Measurements from ENCODE around the gene CTNNA1.

Gene CTNNA1

DNA sequence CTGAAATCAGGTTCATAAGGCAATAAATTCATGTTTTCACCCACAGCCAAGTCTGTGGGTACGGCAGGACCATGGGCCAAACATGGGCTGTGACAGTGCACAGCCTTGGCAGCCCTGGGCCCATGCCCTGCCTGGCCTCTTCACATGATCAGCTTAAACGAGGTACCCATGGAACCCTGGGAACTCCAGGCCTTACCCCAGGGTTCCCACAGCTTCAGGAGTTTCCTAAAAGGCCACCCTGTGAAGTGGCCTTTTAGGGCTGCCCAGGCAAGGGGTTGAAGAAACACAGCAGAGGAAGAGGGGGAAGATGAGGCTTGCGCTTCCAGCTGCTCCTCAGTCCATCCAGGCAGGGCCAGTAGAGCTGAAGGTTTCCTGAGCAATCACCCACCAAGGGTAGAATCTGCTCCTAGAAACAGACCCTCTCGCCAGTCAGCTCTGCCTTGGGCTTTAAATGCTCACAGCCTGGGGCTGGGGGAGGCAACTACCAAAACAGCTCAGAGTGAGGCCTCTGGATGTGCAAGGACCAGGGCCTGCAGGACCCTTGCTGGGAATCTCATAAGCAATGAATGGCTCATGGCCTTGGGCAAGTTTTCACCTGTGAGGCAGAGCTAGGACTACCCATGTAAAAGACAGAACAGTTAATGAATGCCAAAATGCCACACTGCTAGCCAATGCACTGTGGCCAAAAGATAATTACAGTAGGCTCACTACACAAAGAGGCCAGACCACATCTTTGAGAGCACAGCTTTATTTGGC is 201.2 kb downstream of the CTNNA1 start:
- no peak overlapping the region for H3K4me3 Mint-ChIP-seq

DNA sequence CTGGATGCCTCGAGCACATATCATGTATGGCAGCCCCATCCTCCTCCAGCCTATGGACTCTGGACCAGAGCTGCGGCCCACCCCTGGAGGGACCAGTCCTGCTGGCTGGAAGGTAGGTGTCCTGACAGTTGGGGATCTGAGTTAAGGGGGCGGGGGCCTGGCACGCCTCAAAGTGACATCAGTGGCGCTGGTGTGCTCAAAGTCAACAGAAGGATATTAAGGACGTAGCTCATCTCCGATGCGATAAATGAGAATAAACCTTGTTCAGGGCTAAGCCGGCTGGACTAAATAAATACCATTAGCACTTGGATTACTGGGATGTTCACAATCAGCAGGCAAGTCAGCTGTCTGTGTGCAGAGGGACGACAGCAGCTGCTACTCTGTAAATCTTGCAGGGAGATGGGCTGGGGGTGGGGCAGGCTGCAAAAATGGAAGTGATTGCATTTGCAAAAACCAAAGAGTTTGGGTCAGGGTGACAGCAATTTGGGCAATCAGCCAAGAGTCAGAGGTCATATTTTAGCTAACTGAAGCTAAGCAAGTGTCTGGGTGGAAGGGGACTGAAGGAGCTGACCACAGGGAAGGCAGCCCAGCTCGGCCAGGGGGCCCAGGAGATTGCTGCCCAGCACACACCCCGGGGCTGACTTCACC is 201.9 kb downstream of the CTNNA1 start:
- Mint-ChIP-seq H3K27ac (no peak overlapping the region), H3K4me3 (no peak overlapping the region)
- CTCF ChIA-PET: no interaction called here

More for the DNA sequence above, 201.2 kb downstream of the CTNNA1 start:
- H3K27me3 Mint-ChIP-seq: no peaks in the 10 kb centered on the region
- no peak overlapping the region for H3K27ac Mint-ChIP-seq
- peaks cover 22% of the 10 kb centered on the region for H3K4me1 Mint-ChIP-seq
- H3K36me3 Mint-ChIP-seq: no peaks in the 10 kb centered on the region
- CTCF ChIA-PET: no interaction called here
- no peak for DNase-seq
- H3K9me3 Mint-ChIP-seq: no peaks in the 10 kb centered on the region

DNA sequence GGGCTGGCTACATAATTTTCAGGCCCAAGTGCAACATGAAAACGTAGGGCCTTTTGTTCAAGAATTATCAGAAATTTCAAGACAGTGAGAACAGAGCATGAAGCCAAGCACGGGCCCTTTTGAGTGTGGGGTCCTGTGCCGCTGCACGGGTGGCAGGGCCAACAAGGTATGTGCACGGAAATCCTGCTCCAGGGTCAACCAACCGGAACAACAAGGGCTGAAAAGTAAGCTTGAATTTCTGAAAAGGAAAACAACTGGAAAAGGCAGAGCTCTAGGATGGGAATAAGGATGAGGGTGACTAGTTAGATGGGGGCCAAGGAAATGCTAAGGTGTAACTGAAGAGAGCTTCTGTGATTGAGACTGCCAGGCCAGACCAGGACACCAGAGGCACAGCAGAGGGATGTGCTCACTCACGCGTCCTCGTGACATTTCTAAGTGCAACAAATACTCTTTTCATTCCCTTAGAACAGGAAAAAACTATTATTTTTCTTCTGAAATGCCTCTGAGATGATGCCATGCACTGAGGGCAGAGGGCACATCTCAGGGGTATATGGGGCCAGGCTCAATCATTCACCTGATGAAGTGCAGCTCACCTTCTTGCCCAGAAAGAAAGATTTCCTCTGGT is 202.6 kb downstream of the CTNNA1 start:
- Mint-ChIP-seq H3K4me3 (no peak overlapping the region), H3K36me3 (no peaks in the 10 kb centered on the region), H3K27me3 (no peaks in the 10 kb centered on the region), H3K27ac (peak overlapping the region; percentile 61), H3K4me1 (peaks cover 22% of the 10 kb centered on the region), H3K9me3 (no peaks in the 10 kb centered on the region)
- DNase-seq: no peak
- CTCF ChIA-PET: no interaction called here

More for the DNA sequence above, 201.9 kb downstream of the CTNNA1 start:
- no peaks in the 10 kb centered on the region for H3K27me3 Mint-ChIP-seq
- H3K9me3 Mint-ChIP-seq: no peaks in the 10 kb centered on the region
- no peaks in the 10 kb centered on the region for H3K36me3 Mint-ChIP-seq
- H3K4me1 Mint-ChIP-seq: peaks cover 22% of the 10 kb centered on the region
- DNase-seq: no peak

DNA sequence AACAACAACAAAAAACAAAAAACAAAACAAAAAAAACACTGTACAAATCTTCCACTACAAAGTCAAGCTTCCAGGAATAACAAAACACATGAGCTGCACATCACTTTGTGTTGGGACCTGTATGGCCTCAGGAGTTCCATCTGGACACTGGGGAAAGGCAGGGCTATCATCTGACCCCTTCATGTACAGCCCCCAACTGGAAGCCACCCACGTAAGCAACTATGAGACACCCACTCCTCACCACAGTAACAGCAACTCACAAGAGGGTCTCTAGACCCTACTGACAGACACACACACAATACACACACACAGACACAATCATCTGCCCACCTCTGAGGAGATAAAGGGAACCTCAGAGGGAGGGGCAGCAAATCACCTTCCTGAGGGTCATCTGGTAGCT is 203.6 kb downstream of the CTNNA1 start:
- no peak overlapping the region for H3K4me3 Mint-ChIP-seq
- CTCF ChIA-PET: no interaction called here
- peaks cover 22% of the 10 kb centered on the region for H3K4me1 Mint-ChIP-seq
- peak; percentile 14 for DNase-seq
- H3K9me3 Mint-ChIP-seq: no peaks in the 10 kb centered on the region
- no peaks in the 10 kb centered on the region for H3K27me3 Mint-ChIP-seq
- H3K27ac Mint-ChIP-seq: no peak overlapping the region
- H3K36me3 Mint-ChIP-seq: no peaks in the 10 kb centered on the region

DNA sequence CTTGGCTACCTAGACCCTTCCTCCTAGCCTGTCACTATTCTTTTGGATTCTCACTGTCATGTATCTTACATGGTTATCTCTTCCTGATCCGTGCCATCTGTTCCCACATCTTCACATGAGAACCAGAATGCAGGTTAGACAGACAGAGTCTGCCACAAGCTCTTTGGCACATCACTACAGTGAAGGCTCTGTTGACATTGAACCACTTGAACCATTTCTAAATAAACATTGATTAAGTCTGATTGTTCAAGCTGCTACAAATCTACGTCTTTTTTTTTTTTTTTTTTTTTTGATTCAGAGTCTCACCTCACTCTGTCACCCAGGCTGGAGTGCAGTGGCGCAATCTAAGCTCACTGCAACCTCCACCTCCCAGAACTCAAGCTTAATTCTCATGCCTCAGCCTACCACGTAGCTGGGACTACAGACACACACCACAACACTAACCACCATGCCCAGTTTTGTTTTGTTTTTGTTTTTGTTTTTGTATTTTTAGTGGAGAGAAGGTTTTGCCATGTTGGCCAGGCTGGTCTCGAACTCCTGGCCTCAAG is 207.0 kb downstream of the CTNNA1 start:
- Mint-ChIP-seq H3K4me3 (no peak overlapping the region), H3K27me3 (no peaks in the 10 kb centered on the region), H3K4me1 (no peaks in the 10 kb centered on the region), H3K36me3 (no peaks in the 10 kb centered on the region), H3K9me3 (no peaks in the 10 kb centered on the region), H3K27ac (no peak overlapping the region)
- CTCF ChIA-PET: no interaction called here
- no peak for DNase-seq

DNA sequence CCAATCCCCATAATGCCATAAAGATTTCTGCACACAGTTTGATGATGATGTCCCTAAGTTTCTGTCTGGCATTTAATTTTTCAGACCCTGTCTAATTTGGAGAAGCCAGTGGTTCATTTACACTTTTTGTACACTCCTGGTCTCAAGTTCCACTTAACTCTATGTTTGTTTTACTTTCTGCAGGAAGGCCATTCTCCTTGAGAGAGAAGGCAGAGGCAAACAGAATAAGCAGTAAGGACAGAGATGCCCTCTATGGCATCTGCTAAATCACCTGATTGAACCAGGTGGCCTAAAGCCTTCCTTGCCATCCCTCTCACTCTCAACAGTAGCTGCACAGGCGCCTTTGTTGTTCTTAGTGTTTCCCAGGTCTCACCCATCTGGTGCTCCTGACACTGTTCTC is 208.0 kb downstream of the CTNNA1 start:
- H3K4me1 Mint-ChIP-seq: no peaks in the 10 kb centered on the region
- no peak for DNase-seq
- CTCF ChIA-PET: interaction anchor here (0.6 kb wide), 1 partner anchor 975 kb away, joined by 3 read pairs; no protein-coding TSS in a partner anchor
- no peaks in the 10 kb centered on the region for H3K9me3 Mint-ChIP-seq
- no peak overlapping the region for H3K27ac Mint-ChIP-seq
- H3K27me3 Mint-ChIP-seq: no peaks in the 10 kb centered on the region
- H3K36me3 Mint-ChIP-seq: no peaks in the 10 kb centered on the region
- H3K4me3 Mint-ChIP-seq: no peak overlapping the region

DNA sequence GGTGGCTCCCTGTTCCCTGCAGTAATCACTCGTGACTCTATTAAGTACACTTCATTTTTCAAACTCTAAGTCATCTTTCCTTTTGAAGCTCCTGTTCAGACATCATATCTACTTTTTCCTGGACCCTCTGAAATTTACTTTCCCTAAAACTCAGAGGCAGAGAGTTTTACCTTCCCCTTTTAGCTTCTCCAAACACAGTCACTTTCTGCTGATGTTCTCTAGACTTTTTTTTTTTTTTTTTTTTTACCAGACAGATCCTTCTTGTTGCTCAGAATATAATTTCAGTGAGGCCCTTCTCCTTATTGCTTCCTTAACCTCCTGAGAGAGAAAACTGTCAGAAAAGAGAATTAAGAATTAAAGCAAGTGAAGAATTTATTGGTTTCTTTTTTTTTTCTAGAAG is 208.5 kb downstream of the CTNNA1 start:
- H3K4me3 Mint-ChIP-seq: no peak overlapping the region
- H3K27me3 Mint-ChIP-seq: no peaks in the 10 kb centered on the region
- no peak overlapping the region for H3K27ac Mint-ChIP-seq
- H3K4me1 Mint-ChIP-seq: no peaks in the 10 kb centered on the region
- DNase-seq: no peak
- H3K9me3 Mint-ChIP-seq: no peaks in the 10 kb centered on the region
- CTCF ChIA-PET: no interaction called here
- no peaks in the 10 kb centered on the region for H3K36me3 Mint-ChIP-seq

DNA sequence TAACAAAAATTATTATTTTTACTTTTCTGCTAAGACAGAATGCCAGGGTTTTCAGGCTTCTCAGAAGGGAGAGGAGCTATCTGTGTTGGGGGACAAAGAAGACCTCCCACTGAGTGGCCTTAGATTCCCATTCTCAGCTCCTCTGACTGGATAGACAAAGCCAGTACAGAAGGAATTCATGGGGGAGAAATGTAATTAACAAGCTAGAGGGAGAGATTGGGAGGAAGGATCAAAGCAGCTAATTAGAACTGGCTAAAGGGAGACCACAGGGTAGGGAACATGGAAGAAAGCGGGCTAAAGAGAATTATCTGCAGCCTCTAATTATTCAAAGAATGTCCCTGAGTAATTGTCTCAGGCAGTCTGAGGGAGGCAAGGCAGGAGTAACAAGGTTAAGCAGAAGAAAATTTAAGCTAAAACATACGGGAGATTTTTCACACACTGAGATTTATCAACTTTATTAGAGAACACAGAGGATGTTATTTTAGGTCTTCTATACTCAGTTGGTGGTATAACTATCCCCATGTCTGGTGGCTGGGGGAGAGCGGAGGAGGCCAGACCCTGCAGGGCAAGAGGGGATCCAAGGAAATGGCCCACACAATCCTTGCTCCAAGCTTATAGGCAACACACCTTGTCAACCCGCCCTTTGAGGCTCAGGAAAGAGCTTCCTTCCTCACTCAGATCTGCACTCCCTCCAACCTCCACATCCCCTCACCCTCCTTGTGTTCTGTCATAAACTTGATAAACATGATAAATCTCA is 209.6 kb downstream of the CTNNA1 start:
- no peak overlapping the region for H3K27ac Mint-ChIP-seq
- CTCF ChIA-PET: interaction anchor here (1.0 kb wide), 1 partner anchor 173 kb away, joined by 4 read pairs; no protein-coding TSS in a partner anchor
- no peaks in the 10 kb centered on the region for H3K27me3 Mint-ChIP-seq
- DNase-seq: peak; percentile 5
- H3K36me3 Mint-ChIP-seq: no peaks in the 10 kb centered on the region
- H3K4me3 Mint-ChIP-seq: no peak overlapping the region
- no peaks in the 10 kb centered on the region for H3K4me1 Mint-ChIP-seq
- no peaks in the 10 kb centered on the region for H3K9me3 Mint-ChIP-seq

DNA sequence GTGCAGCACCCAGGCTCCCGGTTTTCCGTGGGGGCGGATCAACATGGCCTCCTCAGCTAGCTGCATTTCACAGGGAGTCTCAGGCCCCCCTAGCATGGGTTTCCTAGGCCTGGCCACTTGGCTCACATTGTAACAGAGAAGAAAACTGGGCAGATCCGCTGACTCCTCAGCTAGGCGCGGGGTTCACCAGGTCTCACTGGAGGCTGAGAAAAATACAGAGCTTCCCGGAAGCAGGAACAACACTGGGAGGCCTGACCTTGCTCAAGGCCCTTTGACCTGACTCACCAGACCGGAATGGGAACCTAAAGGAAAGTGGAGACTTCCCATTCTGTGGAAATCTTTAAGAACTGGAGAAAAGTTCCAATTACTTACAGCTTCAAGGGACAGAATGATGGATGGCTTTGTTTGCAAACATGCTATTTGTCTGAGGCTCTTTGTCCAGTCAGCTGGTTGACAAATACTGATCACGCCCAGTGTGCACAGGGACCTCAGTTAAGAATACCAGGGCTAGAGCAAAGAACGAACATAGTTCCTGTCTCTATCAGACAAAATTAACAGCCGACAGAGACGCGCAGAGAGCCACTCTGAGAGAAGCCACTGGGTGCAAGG is 210.6 kb downstream of the CTNNA1 start:
- peaks cover 3% of the 10 kb centered on the region for H3K27me3 Mint-ChIP-seq
- H3K27ac Mint-ChIP-seq: no peak overlapping the region
- no peaks in the 10 kb centered on the region for H3K9me3 Mint-ChIP-seq
- CTCF ChIA-PET: no interaction called here
- peak; percentile 10 for DNase-seq
- no peaks in the 10 kb centered on the region for H3K4me1 Mint-ChIP-seq
- no peaks in the 10 kb centered on the region for H3K36me3 Mint-ChIP-seq
- H3K4me3 Mint-ChIP-seq: no peak overlapping the region

DNA sequence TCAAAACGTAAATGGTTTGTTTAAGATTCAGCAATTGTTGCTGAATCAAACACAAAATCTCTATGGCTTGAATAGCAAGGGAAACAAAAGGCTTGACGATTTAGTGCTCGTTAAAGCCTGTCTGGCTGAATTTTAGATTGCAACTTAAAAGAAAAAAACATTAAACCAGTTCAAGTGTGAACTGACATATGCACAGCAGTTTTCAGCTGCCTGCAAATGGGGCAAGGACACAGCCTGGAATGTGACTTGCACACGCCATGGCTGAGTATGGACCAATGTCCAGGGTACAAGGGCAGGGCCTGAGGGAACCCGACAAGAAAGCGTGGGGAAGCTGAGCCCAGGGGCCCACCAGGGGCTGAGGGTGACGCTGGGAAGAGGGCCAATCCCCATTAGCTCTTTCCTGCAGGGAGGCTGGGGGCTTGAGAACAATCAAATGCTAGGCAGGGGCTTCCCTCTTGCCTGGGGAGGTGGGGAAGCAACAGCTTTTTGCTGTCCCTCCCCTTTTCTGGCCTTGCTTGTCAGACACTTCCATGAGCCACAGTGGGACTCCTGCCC is 211.5 kb downstream of the CTNNA1 start:
- Mint-ChIP-seq H3K36me3 (no peaks in the 10 kb centered on the region), H3K4me1 (no peaks in the 10 kb centered on the region), H3K27me3 (peaks cover 3% of the 10 kb centered on the region), H3K27ac (no peak overlapping the region), H3K9me3 (no peaks in the 10 kb centered on the region), H3K4me3 (no peak overlapping the region)
- DNase-seq: no peak
- CTCF ChIA-PET: no interaction called here

DNA sequence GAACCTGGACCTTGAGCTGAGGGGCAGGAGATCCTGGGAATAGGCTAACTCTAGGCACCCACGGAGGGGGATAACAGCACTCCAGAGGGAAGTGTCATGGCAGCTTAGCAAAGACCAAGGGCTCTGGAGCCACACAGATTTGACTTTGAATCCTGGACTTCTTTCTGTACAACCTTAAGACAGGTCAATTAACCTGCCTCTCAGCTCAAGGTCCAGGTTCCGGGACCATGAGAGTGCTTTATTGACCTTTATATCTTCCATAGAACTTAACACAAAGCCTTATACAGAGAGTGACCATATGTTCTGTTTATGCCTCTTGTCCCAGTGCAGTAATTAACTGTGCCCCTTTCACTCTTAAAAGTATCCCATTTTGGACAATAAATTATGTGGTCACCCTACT is 212.4 kb downstream of the CTNNA1 start:
- Mint-ChIP-seq H3K4me3 (no peak overlapping the region), H3K9me3 (no peaks in the 10 kb centered on the region), H3K27me3 (peaks cover 3% of the 10 kb centered on the region), H3K36me3 (no peaks in the 10 kb centered on the region), H3K4me1 (no peaks in the 10 kb centered on the region), H3K27ac (no peak overlapping the region)
- CTCF ChIA-PET: interaction anchor here (1.1 kb wide), 1 partner anchor 285 kb away, joined by 3 read pairs; no protein-coding TSS in a partner anchor
- no peak for DNase-seq

DNA sequence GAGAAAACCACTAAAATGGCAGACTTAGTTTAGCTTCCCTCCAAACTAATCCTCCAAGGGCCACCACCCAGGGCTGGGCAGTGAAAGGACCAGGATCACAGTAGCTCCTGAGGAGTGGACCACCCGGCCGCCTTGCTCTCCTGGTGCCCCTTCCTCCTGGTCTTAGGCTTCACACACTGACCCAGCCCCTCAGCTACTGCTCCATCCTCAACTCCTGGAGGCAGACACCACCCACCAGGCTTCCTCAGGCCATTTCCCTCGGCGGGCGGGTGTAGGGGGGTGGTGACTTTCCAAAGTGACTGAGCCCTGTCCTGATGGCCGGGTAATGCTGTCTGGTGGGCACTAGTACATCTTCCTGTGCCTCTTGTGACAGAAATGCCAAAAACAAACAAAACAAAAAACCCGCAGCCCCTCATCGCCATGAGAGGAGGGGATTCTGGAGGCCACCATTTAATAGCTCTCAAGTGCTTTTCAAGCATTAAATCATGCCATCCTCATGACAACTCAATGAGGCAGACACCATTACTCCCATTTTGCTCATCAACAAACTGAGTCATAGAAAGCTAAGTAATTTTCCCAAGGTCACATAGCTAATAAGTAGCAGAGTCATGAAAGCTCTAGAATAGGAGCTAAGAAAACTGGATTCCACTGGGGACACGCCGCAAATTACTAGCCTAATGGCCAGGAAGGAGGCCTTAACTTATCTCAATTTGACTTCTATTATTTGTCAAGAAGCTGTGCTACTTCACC is 213.2 kb downstream of the CTNNA1 start:
- CTCF ChIA-PET: interaction anchor here (1.1 kb wide), 1 partner anchor 285 kb away, joined by 3 read pairs; no protein-coding TSS in a partner anchor
- Mint-ChIP-seq H3K9me3 (no peaks in the 10 kb centered on the region), H3K27me3 (peaks cover 3% of the 10 kb centered on the region), H3K4me1 (no peaks in the 10 kb centered on the region), H3K36me3 (no peaks in the 10 kb centered on the region), H3K4me3 (no peak overlapping the region), H3K27ac (no peak overlapping the region)
- no peak for DNase-seq

Measured in activated naive CD4-positive, alpha-beta T cell treated with anti-CD3 and anti-CD28 coated beads, Interleukin-2, amount 10 ng/mL, durations not matched to agents 7 days and 5 days (primary cell).